ENCODE data around the gene RAPGEF1. TPM values are rescaled to one million over a fixed set of nuclear protein-coding genes. Genes with fewer than 3 reads are reported as not detected.

Gene RAPGEF1
- polyA plus RNA-seq, 1 donor from 2014 or later, result 23.6 TPM

DNA sequence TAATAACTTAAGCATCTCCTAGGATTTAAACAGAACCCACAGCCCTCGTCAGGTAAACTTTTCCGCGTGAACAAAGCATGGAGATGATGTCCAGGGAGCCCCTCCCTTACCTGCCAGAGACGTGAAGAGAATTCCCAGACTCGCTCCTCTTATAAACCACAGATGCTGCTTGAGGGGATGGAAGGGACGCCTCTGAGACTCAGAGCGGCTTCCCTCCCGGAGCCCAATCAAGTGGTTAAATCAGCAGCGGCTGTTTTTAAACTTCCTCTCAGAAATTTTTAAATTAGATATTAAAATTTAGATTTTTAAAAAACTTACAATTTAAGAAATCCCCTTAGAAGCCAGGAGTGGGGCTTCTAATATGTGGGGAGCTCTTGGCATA lies 71.8 kb downstream of the RAPGEF1 start:
- Histone ChIP-seq H3F3A (ENCODE audit: insufficient read depth, low read length, poor library complexity, severe bottlenecking) (no peaks in the 10 kb centered on the region), H3K9me3 (ENCODE audit: low read length) (no peaks in the 10 kb centered on the region), H3K27me3 (ENCODE audit: insufficient read depth, low read depth, low read length) (no peaks in the 10 kb centered on the region), H3K36me3 (ENCODE audit: insufficient read depth, low read length) (no peaks in the 10 kb centered on the region), H2AFZ (ENCODE audit: low read depth, low read length) (no peak overlapping the region), H3K4me3 (ENCODE audit: low read length) (no peak overlapping the region), H3K9ac (ENCODE audit: low read length) (no peak overlapping the region), H3K79me2 (replicated peaks; ENCODE audit: insufficient read depth, low read length) (peaks cover 7% of the 10 kb centered on the region), H3K27ac (ENCODE audit: low read length) (peak overlapping the region; percentile 51), H3K4me2 (ENCODE audit: low read length) (no peak overlapping the region), H3K9me2 (ENCODE audit: insufficient read depth, low read length) (no peaks in the 10 kb centered on the region), H4K20me1 (ENCODE audit: insufficient read depth) (no peaks in the 10 kb centered on the region)
- TF ChIP-seq MXI1 (conservative IDR thresholded peaks at IDR 0.05; ENCODE audit: poor library complexity, severe bottlenecking) (no peak), POLR2AphosphoS5 (IDR thresholded peaks at IDR 0.05) (no peak), SMC3 (conservative IDR thresholded peaks at IDR 0.05; ENCODE audit: poor library complexity) (no peak), EZH2 (IDR thresholded peaks at IDR 0.05; ENCODE audit: borderline replicate concordance, insufficient read depth, low read length, poor library complexity, severe bottlenecking) (no peak), TAF1 (IDR thresholded peaks at IDR 0.05; ENCODE audit: low read depth) (no peak)
- TF ChIP-seq, protein P1, sequence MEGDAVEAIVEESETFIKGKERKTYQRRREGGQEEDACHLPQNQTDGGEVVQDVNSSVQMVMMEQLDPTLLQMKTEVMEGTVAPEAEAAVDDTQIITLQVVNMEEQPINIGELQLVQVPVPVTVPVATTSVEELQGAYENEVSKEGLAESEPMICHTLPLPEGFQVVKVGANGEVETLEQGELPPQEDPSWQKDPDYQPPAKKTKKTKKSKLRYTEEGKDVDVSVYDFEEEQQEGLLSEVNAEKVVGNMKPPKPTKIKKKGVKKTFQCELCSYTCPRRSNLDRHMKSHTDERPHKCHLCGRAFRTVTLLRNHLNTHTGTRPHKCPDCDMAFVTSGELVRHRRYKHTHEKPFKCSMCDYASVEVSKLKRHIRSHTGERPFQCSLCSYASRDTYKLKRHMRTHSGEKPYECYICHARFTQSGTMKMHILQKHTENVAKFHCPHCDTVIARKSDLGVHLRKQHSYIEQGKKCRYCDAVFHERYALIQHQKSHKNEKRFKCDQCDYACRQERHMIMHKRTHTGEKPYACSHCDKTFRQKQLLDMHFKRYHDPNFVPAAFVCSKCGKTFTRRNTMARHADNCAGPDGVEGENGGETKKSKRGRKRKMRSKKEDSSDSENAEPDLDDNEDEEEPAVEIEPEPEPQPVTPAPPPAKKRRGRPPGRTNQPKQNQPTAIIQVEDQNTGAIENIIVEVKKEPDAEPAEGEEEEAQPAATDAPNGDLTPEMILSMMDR (IDR thresholded peaks at IDR 0.05; ENCODE audit: poor library complexity, severe bottlenecking), result no peak
- TF ChIP-seq, protein P2, sequence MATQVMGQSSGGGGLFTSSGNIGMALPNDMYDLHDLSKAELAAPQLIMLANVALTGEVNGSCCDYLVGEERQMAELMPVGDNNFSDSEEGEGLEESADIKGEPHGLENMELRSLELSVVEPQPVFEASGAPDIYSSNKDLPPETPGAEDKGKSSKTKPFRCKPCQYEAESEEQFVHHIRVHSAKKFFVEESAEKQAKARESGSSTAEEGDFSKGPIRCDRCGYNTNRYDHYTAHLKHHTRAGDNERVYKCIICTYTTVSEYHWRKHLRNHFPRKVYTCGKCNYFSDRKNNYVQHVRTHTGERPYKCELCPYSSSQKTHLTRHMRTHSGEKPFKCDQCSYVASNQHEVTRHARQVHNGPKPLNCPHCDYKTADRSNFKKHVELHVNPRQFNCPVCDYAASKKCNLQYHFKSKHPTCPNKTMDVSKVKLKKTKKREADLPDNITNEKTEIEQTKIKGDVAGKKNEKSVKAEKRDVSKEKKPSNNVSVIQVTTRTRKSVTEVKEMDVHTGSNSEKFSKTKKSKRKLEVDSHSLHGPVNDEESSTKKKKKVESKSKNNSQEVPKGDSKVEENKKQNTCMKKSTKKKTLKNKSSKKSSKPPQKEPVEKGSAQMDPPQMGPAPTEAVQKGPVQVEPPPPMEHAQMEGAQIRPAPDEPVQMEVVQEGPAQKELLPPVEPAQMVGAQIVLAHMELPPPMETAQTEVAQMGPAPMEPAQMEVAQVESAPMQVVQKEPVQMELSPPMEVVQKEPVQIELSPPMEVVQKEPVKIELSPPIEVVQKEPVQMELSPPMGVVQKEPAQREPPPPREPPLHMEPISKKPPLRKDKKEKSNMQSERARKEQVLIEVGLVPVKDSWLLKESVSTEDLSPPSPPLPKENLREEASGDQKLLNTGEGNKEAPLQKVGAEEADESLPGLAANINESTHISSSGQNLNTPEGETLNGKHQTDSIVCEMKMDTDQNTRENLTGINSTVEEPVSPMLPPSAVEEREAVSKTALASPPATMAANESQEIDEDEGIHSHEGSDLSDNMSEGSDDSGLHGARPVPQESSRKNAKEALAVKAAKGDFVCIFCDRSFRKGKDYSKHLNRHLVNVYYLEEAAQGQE (IDR thresholded peaks at IDR 0.05; ENCODE audit: borderline replicate concordance), result no peak

DNA sequence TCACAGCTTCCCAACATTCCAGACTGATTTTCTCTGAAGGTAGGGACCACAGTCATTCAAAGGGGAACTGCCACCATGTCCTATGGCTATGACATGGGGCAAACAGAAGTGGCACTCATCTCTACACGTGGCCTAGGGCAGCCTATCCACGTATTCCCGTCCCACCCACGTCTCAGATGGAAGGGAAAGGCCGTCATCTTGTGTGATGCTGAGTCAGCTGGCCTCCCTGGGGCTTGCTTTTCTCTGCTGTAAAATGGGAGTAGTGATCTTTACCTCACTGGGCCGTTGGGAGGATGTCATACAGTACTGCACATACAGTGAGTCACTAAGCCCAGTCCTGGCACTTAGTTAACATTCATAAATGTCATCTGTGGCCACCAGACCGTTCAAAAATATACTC lies 72.3 kb downstream of the RAPGEF1 start:
- Histone ChIP-seq H3K9ac (ENCODE audit: low read length) (no peak overlapping the region), H3K4me3 (ENCODE audit: low read length) (no peak overlapping the region), H3F3A (ENCODE audit: insufficient read depth, low read length, poor library complexity, severe bottlenecking) (no peaks in the 10 kb centered on the region), H3K36me3 (ENCODE audit: insufficient read depth, low read length) (no peaks in the 10 kb centered on the region), H3K4me2 (ENCODE audit: low read length) (no peak overlapping the region), H3K9me2 (ENCODE audit: insufficient read depth, low read length) (no peaks in the 10 kb centered on the region), H3K9me3 (ENCODE audit: low read length) (no peaks in the 10 kb centered on the region), H3K27ac (ENCODE audit: low read length) (no peak overlapping the region), H3K79me2 (replicated peaks; ENCODE audit: insufficient read depth, low read length) (peaks cover 7% of the 10 kb centered on the region), H3K27me3 (ENCODE audit: insufficient read depth, low read depth, low read length) (no peaks in the 10 kb centered on the region), H4K20me1 (ENCODE audit: insufficient read depth) (no peaks in the 10 kb centered on the region), H2AFZ (ENCODE audit: low read depth, low read length) (no peak overlapping the region)
- no peak for TF ChIP-seq RAD21 (conservative IDR thresholded peaks at IDR 0.05)
- TF ChIP-seq, protein P1 (IDR thresholded peaks at IDR 0.05; ENCODE audit: poor library complexity, severe bottlenecking), result no peak
- TF ChIP-seq, protein P2 (IDR thresholded peaks at IDR 0.05; ENCODE audit: borderline replicate concordance), result no peak
- no peak for TF ChIP-seq TAF1 (IDR thresholded peaks at IDR 0.05; ENCODE audit: low read depth)
- no peak for TF ChIP-seq EZH2 (IDR thresholded peaks at IDR 0.05; ENCODE audit: borderline replicate concordance, insufficient read depth, low read length, poor library complexity, severe bottlenecking)
- no peak for TF ChIP-seq MXI1 (conservative IDR thresholded peaks at IDR 0.05; ENCODE audit: poor library complexity, severe bottlenecking)
- TF ChIP-seq EP300 (conservative IDR thresholded peaks at IDR 0.05; ENCODE audit: poor library complexity, severe bottlenecking), result no peak
- TF ChIP-seq SMC3 (conservative IDR thresholded peaks at IDR 0.05; ENCODE audit: poor library complexity), result no peak
- TF ChIP-seq POLR2AphosphoS5 (IDR thresholded peaks at IDR 0.05), result no peak
